ENCODE results near the gene TAS2R20. TPM values are rescaled to one million over a fixed set of nuclear protein-coding genes. Genes with fewer than 3 reads are reported as not detected.
A peak's percentile ranks its signal among the peaks of the same experiment; 100 is the strongest.

TAS2R20 gene
- total and polyA plus RNA-seq, 2 of the 8 experiments (the other 6 are each of a cell fraction or from before 2014, with no cell fraction given), result 0.57 to 0.71 TPM

DNA sequence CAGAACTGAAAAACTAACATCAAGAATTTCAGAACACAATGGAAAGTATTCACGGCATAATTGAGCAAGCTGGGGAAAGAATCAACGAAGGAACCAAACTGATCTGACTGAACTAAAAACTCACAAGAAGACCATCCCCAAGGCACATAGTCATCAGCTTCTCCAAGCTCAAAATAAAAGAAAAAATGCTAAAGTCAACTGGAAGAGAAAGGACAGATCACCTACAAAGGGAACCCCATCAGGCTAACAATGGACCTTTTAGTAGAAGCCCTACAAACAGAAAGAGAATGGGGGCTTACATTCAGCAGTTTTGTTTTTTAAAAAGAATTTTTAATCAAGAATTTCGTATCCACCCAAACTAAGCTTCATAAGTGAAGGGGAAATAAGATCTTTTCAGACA is 23.1 kb downstream of the TAS2R20 start:
- no peak overlapping the region for H2BK5ac ChIP-seq (ENCODE audit: low read depth, low read length)
- peak overlapping the region; percentile 7 to 49; a peak in 1 of 4 replicates for H3K4me2 ChIP-seq (ENCODE audit: insufficient read depth in 1 of 2, low read depth in 2 of 2, low read length in 2 of 2)
- WGBS, 2 experiments (ENCODE audit: extremely low coverage in 1 of 2, insufficient coverage in 1 of 2, insufficient read length in 1 of 2, insufficient replicate concordance in 2 of 2, low coverage in 1 of 2, low lambda C conversion rate in 2 of 2, missing lambda C conversion rate in 1 of 2), result 39% methylated on average over 3 of the region's 3 CpGs; no CpG with 5 or more reads in 1 of the 2 experiments
- H4K5ac ChIP-seq (ENCODE audit: insufficient read length, low read depth, low read length), result no peak overlapping the region
- no peak overlapping the region for H3K4ac ChIP-seq (replicated peaks; ENCODE audit: insufficient read length, low read depth, low read length)
- H3K56ac ChIP-seq (replicated peaks; ENCODE audit: insufficient read length, low read depth, low read length), result no peak overlapping the region
- ChIA-PET POLR2A (ENCODE audit: partially characterized antibody) (no interaction called here), CTCF (ENCODE audit: partially characterized antibody) (no interaction called here)
- H4K20me1 ChIP-seq (replicated peaks in 1 of 2; ENCODE audit: control insufficient read depth in 1 of 2, insufficient read depth in 2 of 2, low read length in 2 of 2), result peaks cover 0 to 2% of the 10 kb centered on the region in 2 experiments
- H3K23me2 ChIP-seq (ENCODE audit: low read depth, low read length), result no peaks in the 10 kb centered on the region
- no peak overlapping the region for H3K9ac ChIP-seq (replicated peaks in 1 of 4; ENCODE audit: extremely low read depth in 1 of 4, low read depth in 3 of 4, low read length in 3 of 4)
- no peak for DNase-seq (ENCODE audit: low read depth in 1 of 2, low spot score in 2 of 2)
- H3K79me2 ChIP-seq (ENCODE audit: control insufficient read depth in 1 of 2, insufficient read depth in 2 of 2, low read length in 2 of 2), result no peaks in the 10 kb centered on the region; a peak in 1 of 4 replicates
- peaks cover 3% of the 10 kb centered on the region; the same call in 1 of the 2 replicates for H3K79me1 ChIP-seq (ENCODE audit: low read depth, low read length)
- no peak overlapping the region for H2BK12ac ChIP-seq (ENCODE audit: low read depth, low read length)
- no peak overlapping the region for H4K91ac ChIP-seq (replicated peaks; ENCODE audit: insufficient read length, low read length)
- H4K8ac ChIP-seq (ENCODE audit: extremely low read depth, insufficient read depth, low read length), result no peak overlapping the region
- no peak overlapping the region for H3K27ac ChIP-seq (ENCODE audit: low read depth, low read length)
- H2BK120ac ChIP-seq (replicated peaks; ENCODE audit: low read depth, low read length), result no peak overlapping the region
- no peak for FAIRE-seq
- no peaks in the 10 kb centered on the region for H3K9me3 ChIP-seq (ENCODE audit: insufficient read depth in 2 of 2, low read depth in 1 of 2, low read length in 1 of 2)
- no peak overlapping the region for H2BK15ac ChIP-seq (ENCODE audit: low read length)
- H3K14ac ChIP-seq (ENCODE audit: insufficient read length), result no peak overlapping the region
- H2AFZ ChIP-seq (ENCODE audit: low read length), result no peak overlapping the region
- H3K27me3 ChIP-seq (replicated peaks in 1 of 4; ENCODE audit: control insufficient read depth in 3 of 4, extremely low read depth in 1 of 4, insufficient read depth in 3 of 4, low read length in 3 of 4), result no peaks in the 10 kb centered on the region
- no peak overlapping the region for H2BK20ac ChIP-seq (ENCODE audit: low read length)
- no peaks in the 10 kb centered on the region for H3K36me3 ChIP-seq (ENCODE audit: control insufficient read depth in 2 of 4, insufficient read depth in 4 of 4, low read length in 3 of 4)
- peaks cover 0 to 5% (median 2%) of the 10 kb centered on the region in 4 experiments; a peak in 3 of 7 replicates for H3K4me1 ChIP-seq (replicated peaks in 1 of 4; ENCODE audit: control insufficient read depth in 3 of 4, insufficient read depth in 4 of 4, low read length in 3 of 4)
- no peak overlapping the region for H2AK5ac ChIP-seq (ENCODE audit: low read depth, low read length)
- H3K4me3 ChIP-seq (ENCODE audit: extremely low read depth in 1 of 4, insufficient read depth in 2 of 4, low read depth in 3 of 4, low read length in 4 of 4), result no peak overlapping the region
- no peak overlapping the region for H3K18ac ChIP-seq (ENCODE audit: extremely low read depth, low read length)
- no peak overlapping the region for H3K23ac ChIP-seq (ENCODE audit: insufficient read length)
- TF ChIP-seq CHD1 (IDR thresholded peaks at IDR 0.05; ENCODE audit: low read depth, low read length), result no peak
- TF ChIP-seq NRF1 (IDR thresholded peaks at IDR 0.05; ENCODE audit: low read depth, low read length), result no peak
- TF ChIP-seq RBBP5 (IDR thresholded peaks at IDR 0.05; ENCODE audit: borderline replicate concordance, low read depth, low read length), result no peak
- TF ChIP-seq POLR2A (IDR thresholded peaks at IDR 0.05; ENCODE audit: control extremely low read depth in 1 of 2, low read depth in 2 of 2, low read length in 2 of 2), result no peak
- no peak for TF ChIP-seq ZNF274 (IDR thresholded peaks at IDR 0.05; ENCODE audit: borderline replicate concordance, extremely low read depth, low read length)
- TF ChIP-seq POLR2AphosphoS5 (IDR thresholded peaks at IDR 0.05; ENCODE audit: low read depth, low read length), result no peak
- TF ChIP-seq KDM4A (IDR thresholded peaks at IDR 0.05; ENCODE audit: low read depth, low read length, severe bottlenecking), result no peak
- TF ChIP-seq NANOG (IDR thresholded peaks at IDR 0.05; ENCODE audit: insufficient read depth, low read depth, low read length, poor library complexity, severe bottlenecking), result no peak
- TF ChIP-seq RXRA (IDR thresholded peaks at IDR 0.05; ENCODE audit: insufficient read depth, low read depth, low read length), result no peak
- no peak for TF ChIP-seq SRF (IDR thresholded peaks at IDR 0.05; ENCODE audit: low read depth, low read length)
- TF ChIP-seq, protein P1, sequence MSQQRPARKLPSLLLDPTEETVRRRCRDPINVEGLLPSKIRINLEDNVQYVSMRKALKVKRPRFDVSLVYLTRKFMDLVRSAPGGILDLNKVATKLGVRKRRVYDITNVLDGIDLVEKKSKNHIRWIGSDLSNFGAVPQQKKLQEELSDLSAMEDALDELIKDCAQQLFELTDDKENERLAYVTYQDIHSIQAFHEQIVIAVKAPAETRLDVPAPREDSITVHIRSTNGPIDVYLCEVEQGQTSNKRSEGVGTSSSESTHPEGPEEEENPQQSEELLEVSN (IDR thresholded peaks at IDR 0.05), result no peak

Measured in H1 (cell line).